GM19463 (cell line): ENCODE measurements around the gene HPD.
A peak's percentile ranks its signal among the peaks of the same experiment; 100 is the strongest.
"Not testable (repeated sequence)": the region's sequence is repeated elsewhere in the genome, so short reads cannot be mapped to it uniquely, and the experiment has no call there.

Source experiments
- ATAC-seq: cut with Tn5 transposase; IDR thresholded peaks from one replicate; pipeline ENCODE4 v1.9.1; 2021; ENCODE audit warnings: mild to moderate bottlenecking, moderate library complexity; ENCODE audit not compliant: unreplicated experiment

The HPD gene

DNA sequence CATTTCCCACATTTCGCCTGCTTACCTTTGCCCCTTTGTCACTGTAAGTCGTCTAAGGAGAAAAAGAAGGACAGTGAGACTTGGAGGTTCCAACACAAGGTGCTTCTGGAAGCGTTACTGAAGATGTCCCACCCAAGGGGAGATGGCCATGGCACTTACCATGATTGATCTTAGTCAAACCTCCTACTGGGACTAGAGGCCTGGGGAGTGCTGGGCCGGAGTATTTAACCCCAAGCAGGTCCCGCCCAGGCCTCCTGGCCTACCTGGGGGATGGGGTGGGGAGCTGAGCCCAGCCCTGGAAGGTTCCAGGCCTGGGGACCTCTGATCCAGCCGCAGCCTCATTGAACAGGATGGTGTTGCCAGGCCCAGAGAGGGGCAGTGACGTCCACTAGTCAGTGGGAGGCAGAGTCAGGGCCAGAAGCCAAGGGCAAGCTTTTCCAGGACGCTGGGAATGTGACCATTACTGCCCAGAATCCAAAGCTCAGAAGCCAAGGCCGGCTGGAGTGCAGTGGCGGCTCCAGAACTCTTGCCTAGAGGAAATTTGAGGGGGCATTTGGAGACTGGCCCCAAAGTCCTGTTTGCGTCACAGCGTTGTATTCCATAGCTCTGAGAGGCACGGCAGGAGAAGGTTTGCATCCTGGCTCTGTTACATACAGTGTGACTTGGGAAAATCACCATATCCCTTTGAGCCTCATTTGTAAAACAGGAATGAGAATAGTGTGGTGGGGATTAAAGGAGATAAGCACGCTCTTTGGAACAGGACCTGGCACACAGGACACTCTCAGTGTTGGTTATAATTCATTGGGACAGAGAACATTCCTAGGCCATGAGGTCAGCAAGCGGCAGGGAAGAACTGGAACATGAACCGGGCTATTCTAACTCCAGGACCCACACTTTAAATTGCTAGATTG is at the start of gene HPD:
HPD (minus strand) TSS at position 198 of the 911 bp plus-strand sequence; CDS start at position 162, 36 bp downstream.
- ATAC-seq: no peak

DNA sequence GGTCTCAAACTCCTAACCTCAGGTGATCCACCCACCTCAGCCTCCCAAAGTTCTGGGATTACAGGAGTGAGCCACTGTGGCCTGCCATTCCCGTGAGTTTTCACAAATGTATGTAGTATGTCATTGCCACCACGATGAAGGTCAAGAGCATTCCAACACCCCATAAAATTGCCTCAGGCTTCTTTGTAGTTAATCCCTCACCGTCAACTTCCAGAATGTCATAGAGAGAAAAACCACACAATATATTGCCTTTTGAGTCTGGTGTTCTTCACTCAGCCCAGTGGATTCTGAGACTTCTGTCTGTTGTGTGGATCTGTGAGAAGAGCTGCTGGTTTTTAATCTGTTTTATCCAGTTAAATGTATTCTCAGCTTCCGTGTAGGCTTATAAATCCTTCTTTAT is 47.1 kb upstream of the HPD start:
- no peak for ATAC-seq

DNA sequence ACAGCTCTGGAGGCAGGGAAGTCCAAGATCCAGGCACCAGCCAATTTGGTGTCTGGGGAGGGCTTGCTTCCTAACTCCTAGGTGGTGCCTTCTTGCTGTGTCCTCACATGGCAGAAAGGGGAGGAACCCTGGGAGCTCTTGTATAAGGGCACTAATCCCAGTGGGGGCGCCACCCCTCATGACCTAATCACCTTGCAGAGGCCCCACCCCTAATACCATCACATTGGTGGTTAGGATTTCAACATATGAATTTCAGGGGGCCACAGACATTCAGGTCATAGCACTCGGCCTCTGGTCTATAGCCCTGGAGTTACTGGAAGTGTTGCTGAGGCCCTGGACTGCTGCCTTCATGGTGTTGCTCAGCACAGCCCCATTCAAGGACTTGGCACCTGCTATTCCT is 44.5 kb upstream of the HPD start:
- no peak for ATAC-seq

DNA sequence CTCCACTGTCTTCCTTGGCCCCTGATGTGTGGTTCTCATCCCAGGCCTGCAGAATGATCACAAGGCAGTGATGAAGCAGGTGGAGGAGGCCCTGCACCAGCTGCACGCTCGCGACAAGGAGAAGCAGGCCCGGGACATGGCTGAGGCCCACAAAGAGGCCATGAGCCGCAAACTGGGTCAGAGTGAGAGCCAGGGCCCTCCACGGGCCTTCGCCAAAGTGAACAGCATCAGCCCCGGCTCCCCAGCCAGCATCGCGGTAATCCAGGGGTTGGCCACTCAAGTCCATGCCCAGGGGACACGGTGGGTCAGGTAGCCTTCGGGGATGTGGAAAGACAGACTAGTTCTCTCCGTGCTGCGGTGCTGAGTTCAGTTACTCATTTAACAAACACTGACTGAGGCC is 40.9 kb upstream of the HPD start:
- no peak for ATAC-seq

DNA sequence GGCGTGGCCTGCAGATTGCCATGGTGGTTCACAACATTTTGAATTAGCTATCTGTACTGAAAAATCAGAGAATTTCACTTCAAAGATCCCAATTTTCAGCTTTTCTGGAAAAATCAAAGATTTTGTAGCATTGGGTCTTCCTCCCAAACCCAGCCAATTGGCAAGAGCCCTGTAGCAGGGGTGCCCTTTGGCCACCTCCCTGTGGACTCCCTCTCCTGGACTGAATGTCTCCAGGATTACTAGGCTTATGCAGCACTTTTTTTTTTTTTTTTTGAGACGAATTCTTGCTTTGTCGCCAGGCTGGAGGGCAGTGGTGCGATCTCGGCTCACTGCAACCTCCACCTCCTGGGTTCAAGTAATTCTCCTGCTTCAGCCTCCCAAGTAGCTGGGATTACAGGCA is 39.6 kb upstream of the HPD start:
- no peak for ATAC-seq

DNA sequence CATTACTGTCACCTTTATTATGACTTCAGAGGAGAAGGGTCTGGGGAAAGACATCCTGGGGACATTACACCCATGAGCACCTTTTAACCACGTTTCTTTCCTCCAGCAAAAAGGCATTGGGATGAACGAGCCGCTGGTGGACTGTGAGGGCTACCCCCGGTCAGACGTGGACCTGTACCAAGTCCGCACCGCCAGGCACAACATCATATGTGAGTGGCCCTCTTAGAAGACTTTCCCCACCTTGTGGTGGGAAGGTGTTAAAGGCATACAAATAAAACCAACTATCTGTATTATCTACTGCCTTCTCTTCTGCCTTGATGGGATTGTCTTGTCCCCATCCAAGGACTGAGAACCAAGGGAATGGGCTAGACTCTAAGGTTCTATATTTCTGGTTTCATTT is 36.0 kb upstream of the HPD start:
- ATAC-seq: no peak

DNA sequence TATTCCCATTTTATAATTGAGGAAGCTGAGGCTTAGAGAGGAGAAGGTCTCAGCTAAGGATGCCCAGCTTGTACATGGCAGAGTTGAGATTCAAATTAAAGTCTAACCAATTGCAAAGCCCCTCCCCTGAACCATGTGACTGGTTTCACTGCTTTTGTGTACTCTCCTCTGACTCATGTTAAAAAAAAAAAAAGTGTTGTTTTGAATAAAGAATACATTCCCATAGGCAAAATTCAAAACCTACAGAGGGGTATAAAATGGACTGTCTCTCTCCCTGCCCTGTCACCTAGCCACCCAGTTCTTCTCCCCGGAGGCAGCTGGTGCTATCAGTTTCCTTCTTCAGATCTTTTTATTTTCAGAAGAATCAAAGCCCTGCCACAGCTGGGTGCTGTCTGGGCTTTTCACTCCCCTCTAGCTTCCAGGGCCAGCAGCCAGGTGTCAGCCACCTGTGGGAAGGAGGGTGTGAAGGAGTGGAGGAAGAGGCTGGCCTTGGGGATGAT is 35.4 kb upstream of the HPD start:
- no peak for ATAC-seq

DNA sequence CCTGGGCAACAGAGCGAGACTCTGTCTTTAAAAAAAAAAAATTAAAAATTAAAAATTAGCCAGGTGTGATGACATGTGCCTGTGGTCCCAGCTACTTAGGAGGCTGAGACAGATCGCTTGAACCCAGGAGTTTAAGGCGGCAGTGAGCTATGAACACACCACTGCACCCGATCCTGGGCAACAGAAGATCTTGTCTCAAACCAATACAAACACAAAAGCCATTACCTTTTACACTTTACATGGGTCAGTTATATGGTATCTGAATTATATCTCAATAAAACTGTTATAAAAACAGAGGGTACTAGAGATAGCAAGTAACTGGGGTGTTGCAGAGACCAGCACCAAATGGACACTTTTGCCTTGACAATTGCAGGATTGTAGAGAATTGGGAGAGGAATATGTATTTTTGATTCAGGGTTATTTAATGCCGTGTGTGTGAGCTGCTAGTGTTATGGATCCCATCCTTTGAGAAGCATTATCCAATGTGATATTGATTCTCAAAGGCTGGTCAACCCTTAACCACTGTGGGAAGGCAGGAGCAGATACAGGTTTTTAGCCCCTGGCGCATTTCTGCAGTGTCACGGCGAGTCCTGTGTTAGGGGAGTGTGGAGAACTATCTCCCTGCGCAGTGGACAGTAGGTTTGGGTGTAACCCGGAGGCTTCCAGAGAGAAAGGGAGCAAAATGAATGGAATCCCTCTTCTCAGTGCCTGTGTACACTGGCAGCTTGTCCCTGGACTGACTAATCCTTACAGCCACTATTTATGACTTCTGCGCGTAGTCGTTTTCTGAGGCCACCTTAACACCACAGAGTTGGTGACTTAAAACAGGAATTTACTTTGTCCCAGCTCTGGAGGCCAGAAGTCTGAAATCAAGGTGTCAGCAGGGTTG is 34.3 kb upstream of the HPD start:
- ATAC-seq: no peak

DNA sequence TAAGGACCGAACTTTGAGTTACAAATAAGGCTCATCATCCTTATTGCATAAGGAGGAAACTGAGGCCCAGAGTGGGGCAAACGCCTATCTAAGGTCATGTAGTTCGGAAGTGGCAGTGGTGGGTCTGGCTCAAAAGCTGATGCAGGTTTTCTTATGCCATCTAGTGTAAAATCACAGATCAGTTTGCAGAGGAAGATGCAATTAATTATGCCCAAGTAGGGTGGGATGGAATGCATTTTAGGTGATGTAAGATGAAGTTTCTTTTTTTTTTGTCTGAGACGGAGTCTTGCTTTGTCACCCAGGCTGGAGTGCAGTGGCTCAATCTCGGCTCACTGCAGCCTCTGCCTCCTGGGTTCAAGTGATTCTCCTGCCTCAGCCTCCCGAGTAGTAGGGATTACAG is 31.0 kb upstream of the HPD start:
- not testable (repeated sequence) for ATAC-seq

DNA sequence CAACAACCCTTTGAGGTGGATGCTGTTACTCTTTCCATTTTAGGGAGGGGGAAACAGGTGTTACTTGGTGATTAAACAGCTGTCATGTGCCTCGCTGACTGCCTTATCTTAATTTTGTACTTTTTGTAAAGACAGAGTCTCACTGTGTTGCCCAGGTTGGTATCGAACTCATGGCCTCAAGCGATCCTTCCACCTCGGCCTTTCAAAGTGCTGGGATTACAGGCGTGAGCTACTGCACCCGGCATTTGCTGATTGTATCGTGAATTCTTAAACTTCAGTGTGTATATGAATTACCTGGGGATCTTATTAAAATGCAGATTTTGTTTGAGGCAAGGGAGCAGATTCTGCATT is 30.6 kb upstream of the HPD start:
- ATAC-seq: no peak

DNA sequence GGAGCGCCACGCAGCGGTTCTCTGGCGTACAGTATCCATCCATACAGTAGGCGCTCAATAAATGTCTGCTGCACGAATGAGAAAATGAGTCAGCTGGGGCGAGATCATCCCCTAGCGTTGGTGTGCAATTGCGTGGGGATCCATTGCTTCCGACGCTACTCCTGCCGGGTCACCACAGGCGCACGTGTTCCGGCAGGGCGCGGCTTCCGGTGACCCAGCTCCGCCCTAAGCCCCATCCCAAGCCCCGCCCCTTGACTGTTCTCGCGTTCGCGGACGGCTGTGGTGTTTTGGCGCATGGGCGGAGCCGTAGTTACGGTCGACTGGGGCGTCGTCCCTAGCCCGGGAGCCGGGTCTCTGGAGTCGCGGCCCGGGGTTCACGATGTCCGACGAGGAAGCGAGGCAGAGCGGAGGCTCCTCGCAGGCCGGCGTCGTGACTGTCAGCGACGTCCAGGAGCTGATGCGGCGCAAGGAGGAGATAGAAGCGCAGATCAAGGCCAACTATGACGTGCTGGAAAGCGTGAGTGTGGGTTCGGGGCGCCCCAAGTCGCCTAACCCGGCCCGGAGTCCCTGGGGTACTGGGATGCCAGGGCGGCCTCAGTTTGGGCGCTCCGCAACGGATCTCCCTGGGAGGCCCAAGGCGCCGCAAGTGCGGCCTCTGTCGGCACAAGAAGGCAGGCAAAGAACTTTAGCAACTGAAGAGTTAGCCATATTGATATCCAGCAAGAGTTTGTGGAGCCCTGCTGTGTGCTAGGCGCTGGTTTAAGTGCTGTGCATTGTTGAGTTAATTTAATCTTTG is 30.0 kb upstream of the HPD start, which contains the start of gene PSMD9:
PSMD9 (plus strand) TSS at position 313 of the 796 bp plus-strand sequence; CDS start at position 380, 67 bp downstream.
- ATAC-seq: peak; percentile 90

DNA sequence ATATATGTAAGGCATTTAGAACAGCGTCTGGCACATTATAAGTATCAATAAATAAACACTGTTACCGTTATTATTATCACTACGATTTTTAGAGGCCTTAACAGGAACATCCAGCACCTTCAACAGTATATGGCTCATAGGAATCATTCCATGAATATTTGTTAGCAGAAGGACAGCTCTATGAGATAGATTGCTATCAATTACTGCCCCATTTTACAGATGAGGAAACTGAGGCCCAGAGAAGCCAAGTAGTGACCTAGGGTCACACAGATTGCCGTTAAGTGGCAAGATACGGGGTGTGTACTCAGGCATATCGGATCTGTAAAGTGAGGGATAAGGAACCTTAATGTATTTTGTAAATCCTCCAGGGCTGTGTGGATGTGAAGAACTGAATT is 29.4 kb upstream of the HPD start:
- ATAC-seq: no peak

DNA sequence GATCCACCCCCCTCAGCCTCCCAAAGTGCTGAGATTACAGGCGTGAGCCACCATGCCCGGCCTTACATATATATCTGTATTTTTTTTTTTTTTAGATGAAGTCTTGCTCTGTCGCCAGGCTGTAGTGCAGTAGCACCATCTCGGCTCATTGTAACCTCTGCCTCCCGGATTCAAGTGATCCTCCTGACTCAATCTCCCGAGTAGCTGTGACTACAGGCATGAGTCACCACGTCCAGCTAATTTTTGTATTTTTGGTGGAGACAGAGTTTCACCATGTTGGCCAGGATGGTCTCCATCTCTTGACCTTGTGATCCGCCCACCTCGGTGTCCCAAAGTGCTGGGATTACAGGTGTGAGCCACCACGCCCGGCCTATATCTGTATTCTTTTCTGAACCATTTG is 26.5 kb upstream of the HPD start:
- ATAC-seq: not testable (repeated sequence)

DNA sequence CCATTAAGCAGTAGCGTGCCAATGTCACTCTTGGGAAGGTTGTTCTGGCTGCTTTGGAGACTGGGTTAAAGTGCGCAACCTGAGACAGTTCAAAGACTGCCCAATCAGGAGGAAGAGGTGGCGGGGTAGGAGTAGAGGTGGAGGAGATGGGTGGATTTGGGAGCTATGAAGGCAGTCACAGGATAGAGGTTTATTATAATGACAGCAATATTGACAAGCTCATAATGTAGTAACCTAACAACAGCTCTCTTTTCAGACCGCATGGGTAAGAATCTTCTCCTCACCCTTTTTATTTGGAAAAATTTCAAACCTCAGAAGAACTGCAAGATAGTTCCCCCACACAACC is 24.6 kb upstream of the HPD start:
- ATAC-seq: no peak

DNA sequence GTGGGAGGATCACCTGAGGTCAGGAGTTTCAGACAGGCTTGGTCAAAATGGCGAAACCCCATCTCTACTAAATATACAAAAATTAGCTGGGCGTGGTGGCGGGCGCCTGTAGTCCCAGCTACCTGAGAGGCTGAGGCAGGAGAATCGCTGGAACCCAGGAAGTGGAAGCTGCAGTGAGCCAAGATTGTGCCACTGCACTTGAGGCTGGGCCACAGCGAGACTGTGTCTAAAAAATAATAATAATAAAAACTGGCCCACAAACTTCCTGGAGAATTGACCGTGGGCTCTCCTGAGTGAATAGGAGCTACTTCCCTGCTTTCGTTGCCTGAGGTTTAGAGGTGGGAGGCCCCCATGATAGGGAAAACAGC is 17.4 kb upstream of the HPD start:
- not testable (repeated sequence) for ATAC-seq

DNA sequence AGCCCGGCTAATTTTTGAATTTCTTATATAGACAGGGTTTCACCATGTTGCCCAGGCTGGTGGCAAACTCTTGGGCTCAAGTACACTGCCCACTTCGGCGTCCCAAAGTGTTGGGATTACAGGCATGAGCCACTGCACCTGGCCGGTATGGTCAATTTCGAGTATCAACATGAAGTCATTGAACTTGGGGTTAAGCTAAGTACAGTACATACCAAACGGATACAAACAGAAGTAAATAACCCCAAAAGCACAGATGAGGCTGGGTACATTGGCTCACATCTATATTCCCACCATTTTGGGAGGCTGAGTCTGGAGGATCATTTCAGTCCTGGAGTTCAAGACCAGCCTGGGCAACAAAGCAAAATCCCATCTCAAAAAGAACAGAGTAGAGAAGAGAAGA is 16.9 kb upstream of the HPD start:
- no peak for ATAC-seq

DNA sequence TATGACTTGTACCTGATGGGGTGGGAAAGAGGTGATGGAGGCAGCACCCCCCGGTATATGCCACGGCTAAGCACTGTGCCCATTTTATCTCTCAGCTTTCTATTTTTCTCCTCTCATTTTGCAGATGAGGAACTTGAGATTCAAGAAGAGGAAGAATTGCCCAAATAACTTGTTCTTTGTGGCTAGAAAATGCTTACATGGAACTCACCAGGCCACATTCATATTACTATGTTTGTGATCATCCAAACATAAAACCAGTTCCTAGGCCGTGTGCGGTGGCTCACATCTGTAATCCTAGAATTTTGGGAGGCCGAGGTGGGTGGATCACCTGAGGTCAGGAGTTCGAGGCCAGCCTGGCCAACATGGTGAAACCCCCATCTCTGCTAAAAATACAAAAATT is 15.4 kb upstream of the HPD start:
- ATAC-seq: no peak

DNA sequence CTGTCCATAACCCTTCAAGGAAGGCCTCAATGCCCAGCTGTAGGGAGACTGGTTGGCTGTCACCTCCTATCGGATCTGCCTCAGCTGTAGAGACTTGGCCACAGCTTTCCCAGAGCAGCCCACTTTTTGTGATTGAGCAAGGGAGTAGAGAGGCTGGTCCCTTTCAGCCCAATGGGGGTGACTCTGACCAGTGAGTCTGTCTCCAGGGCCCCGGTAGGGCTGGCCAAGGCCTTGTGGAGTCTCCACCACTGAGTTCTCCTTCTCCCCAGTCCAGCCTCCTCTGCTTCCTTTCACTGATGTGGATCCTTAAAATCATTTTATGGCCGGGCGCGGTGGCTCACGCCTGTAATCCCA is 14.5 kb upstream of the HPD start:
- no peak for ATAC-seq

DNA sequence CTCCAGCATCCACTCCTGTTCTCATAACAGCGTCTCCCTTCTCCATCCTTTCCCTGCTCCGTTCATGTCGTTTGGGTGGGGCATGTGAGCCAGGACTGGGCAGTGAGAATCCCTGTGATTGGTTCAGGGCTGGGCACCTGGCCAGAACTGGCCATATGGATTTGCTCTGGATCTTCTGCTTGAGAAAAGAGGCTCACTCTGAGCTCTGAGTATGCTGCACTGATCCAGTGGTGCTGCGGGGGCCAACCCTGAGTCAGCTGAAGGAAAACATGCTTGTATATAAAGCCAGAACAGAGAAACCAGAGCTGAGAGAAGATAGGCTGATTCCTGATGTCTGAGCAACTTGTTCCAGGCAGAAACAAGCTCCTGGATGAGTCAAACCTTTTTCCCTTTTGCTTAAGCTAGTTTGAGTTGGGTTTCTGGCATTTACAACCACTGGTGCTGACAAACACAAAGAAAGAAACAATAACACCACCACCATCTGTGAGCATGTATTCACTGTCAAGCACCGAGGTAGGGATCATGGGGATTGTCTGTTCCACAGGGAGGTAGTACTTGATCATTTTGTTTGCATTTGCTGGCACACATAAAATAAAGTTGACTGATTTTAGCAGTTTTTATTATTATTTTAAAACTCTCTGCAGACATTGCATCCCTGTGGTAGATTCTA is 14.0 kb upstream of the HPD start:
- no peak for ATAC-seq

DNA sequence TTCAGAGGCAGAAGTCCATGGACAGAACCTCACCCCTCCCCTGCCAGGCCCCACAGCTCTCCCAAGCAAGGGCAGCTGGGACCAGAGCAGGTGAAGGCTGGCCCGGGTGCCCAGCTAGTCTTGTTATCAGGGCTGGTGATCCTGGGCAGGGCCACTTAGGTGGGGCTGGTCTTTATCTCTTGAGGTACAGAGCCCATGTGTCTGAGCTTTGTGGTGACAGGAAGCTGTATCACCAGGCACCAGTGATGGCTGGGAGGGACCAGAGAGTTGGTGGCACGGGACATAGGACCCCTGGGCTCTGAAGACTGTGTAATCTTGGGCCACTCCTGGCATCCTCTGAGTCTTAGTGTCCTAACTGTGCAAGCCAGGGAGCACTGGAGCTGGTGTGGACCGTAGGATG is 12.8 kb upstream of the HPD start:
- ATAC-seq: no peak

DNA sequence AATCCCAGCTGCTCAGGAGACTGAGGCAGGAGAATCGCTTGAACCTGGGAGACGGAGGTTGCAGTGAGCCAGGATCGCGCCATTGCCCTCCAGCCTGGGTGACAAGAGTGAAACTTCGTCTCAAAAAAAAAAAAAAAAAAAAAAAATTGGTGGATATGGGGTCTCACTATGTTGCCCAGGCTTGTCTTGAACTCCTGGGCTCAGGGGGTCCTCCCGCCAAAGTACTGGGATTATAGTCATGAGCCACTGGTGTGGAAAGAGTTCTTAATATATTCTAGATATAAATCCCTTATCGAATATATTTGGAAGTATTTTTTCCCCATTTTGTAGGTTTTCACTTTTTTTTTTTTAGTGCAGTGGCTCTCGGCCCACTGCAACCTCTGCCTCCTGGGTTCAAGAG is 10.6 kb upstream of the HPD start:
- ATAC-seq: not testable (repeated sequence)
